ENCODE measurements around the gene CD69.

DNA sequence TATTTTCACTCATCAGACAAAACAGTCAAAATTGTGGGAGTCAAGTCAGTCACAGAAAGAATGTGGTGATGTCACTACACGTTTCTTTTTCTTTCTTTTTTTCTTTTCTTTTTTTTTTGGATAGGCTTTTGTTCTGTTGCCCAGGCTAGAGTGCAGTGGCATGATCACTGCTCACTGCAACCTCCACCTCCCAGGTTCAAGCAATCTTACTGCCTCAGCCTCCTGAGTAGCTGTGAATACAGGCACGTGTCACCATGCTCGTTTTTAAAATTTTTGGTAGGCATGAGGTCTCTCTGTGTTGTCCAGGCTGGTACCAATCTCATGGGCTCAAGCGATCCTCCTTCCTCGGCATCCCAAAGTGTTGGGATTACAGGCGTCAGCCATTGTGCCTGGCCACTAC, 30.1 kb downstream of the CD69 start:
- no peak for TF ChIP-seq CTCF (IDR thresholded peaks at IDR 0.05)
- TF ChIP-seq POLR2A (IDR thresholded peaks at IDR 0.05) = no peak
- no peak for TF ChIP-seq EP300 (IDR thresholded peaks at IDR 0.05)

All from sigmoid colon (tissue), 4 donors.